Fibroblast of villous mesenchyme (primary cell): ENCODE measurements around the gene REXO1. TPM values are rescaled to one million over a fixed set of nuclear protein-coding genes. Genes with fewer than 3 reads are reported as not detected.

Experiments
- DNase-seq: peaks from one replicate; pipeline ENCODE4 v3.0.0-alpha.2; 2010; ENCODE audit warnings: low read depth
- H3K4me3 ChIP-seq: 2 replicates; pipeline ENCODE4 v1.5.1; 2011; ENCODE audit warnings: low read depth, mild to moderate bottlenecking, low read length
- CTCF ChIP-seq: IDR thresholded peaks from 2 replicates; pipeline ENCODE4 v1.5.1; 2012; ENCODE audit warnings: low read depth, mild to moderate bottlenecking, low read length; ENCODE audit not compliant: insufficient read depth
- total RNA-seq: library from RNA; depleted of rRNA; stranded (reverse); fragments of >200 nt; gene quantifications from 2 replicates; pipeline ENCODE4 v1.2.3, GENCODE V29; 2012

Gene REXO1
- total RNA-seq, 1 donor, result 11.2 TPM

- no peak for TF ChIP-seq CTCF
- DNase-seq, result no peak
- H3K4me3 ChIP-seq, result peak overlapping the region; percentile 85
These were observed 25.5 kb upstream of the REXO1 start for GRCh38 chr19:1873524-1874473.

DNA sequence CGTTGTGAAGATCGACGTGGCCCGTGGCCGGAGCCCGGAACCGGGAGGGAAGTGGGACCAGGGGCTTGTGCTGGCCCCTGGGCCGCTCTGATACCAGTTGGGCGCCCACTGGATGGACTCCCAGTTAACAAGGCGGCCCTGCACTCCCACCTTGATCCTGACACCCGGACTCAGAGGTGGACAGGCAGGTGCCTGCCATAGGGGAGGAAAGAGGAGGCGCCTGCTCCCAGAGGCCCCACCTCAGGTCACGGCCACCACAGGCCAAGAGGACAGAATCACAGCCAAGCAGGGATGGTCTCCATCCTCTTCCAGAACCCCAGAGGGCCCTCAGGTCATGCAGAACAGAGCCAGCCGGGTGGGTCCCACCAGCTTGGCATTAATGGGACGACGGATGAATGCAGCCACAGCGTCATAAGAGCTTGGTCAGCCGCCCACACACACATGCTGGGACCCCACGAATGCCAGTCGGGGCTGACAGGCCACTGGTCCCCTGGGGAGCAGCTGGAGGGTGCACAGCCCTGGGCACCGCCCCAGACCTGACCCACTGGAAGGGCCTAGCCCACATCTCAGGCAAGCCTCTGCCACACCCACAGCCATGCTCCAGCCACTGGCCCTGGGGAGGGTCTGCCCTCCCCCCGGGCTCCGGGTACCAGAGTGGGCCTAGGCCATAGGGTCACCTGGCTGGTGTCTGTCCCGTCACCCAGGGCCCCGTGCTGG is 24.7 kb upstream of the REXO1 start:
- DNase-seq, result no peak
- H3K4me3 ChIP-seq, result no peak overlapping the region
- TF ChIP-seq CTCF, result no peak

GRCh38 chr19:1871630-1872029 is 23.3 kb upstream of the REXO1 start:
- H3K4me3 ChIP-seq, result no peak overlapping the region
- no peak for TF ChIP-seq CTCF

DNA sequence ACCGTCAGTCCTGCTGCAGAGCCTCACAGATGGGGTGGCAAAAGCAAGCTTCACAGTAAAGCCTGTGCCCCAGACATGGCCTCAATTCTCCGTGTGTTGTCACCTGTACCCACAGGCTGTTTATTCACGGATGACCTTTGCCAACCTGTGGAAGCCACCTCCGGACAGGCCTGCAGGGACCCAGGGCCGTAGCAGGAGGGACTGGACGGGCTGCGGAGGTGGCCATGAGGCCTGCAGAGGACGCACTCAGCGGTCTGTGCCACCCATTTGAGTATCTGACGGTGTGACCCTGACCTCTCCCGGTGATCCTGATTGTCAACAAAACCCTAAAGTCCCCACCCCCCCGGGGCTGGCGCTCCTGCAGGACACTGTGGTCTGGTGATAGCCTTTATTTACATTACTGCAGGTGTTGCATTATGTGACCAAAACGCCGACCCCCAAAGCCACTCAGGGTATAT is 22.9 kb upstream of the REXO1 start:
- no peak for TF ChIP-seq CTCF
- H3K4me3 ChIP-seq, result no peak overlapping the region
- no peak for DNase-seq

More at GRCh38 chr19:1871630-1872029, 23.3 kb upstream of the REXO1 start:
- no peak for DNase-seq

DNA sequence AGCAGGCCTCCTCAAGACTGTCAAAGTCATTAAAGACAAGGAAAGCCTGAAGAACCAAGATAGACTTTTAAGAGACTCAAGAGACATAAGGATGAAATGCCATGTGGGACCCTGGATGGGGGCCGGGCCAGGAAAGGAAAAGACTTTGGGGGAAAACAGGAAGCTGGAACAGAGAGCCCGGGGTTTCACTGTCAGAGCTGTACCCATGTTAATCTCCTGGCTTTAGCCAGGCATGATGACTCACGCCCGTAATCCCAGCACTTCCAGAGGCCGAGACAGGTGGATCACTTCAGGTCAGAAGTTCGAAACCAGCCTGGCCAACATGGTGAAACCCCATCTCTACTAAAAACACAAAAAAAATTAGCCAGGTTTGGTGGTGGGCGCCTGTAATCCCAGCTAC is 20.7 kb upstream of the REXO1 start:
- no peak overlapping the region for H3K4me3 ChIP-seq
- DNase-seq, result no peak
- TF ChIP-seq CTCF, result no peak

DNA sequence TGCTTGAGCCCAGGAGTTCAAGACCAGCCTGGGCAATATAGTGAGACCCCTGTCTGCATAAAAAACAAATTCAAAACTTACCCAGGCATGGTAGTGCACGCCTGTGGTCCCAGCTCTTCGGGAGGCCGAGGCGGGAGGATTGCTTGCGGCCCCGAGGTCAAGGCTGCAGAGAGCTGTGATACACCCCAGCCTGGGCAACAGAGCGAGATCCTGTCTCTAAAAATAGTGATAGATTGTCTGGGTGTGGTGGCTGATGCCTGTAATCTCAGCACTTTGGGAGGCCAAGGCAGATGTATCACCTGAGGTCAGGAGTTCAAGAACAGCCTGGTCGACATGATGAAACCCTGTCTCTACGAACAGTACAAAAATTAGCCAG is 19.1 kb upstream of the REXO1 start:
- no peak overlapping the region for H3K4me3 ChIP-seq
- no peak for DNase-seq

More for the DNA sequence above, 19.1 kb upstream of the REXO1 start:
- TF ChIP-seq CTCF, result no peak
